SW480 (cell line): ENCODE data around the gene TEX261.

Source experiments
- DNase-seq: peaks from one replicate; pipeline ENCODE4 v3.0.0-alpha.2; 2016; ENCODE audit warnings: low spot score

TEX261 gene

GRCh38 chr2:70936979-70937811 is 57.5 kb downstream of the TEX261 start:
- DNase-seq: peak; percentile 48

- no peak for DNase-seq
Measured at GRCh38 chr2:70936165-70936978, 58.3 kb downstream of the TEX261 start.
